GM23248 (cell line): Measurements from ENCODE around the gene AACS. TPM values are rescaled to one million over a fixed set of nuclear protein-coding genes. Genes with fewer than 3 reads are reported as not detected.

Experiments used
- DNase-seq: peaks from one replicate; pipeline ENCODE4 v3.0.0-alpha.2; 2015
- H2AFZ ChIP-seq: fragments of 200-600 bp; sonication (generic); 2 replicates; pipeline ENCODE4 v1.6.1; 2016; ENCODE audit warnings: antibody characterized with exemption
- H3F3A ChIP-seq: fragments of 200-600 bp; sonication (generic); 2 replicates; pipeline ENCODE4 v1.6.1; 2016; ENCODE audit warnings: mild to moderate bottlenecking, antibody characterized with exemption, mixed run types; ENCODE audit not compliant: insufficient read depth
- H3K27ac ChIP-seq: fragments of 200-600 bp; sonication (generic); 2 replicates; pipeline ENCODE4 v1.5.1; 2016; ENCODE audit warnings: mild to moderate bottlenecking
- H3K27me3 ChIP-seq: fragments of 200-600 bp; sonication (generic); replicated peaks from 2 replicates; pipeline ENCODE4 v1.6.1; 2016; ENCODE audit warnings: mild to moderate bottlenecking; ENCODE audit not compliant: insufficient read depth
- H3K36me3 ChIP-seq: fragments of 200-600 bp; sonication (generic); 2 replicates; pipeline ENCODE4 v1.6.1; 2016; ENCODE audit warnings: low read depth, mild to moderate bottlenecking
- H3K4me1 ChIP-seq: fragments of 200-600 bp; sonication (generic); 2 replicates; pipeline ENCODE4 v1.6.1; 2016; ENCODE audit warnings: mild to moderate bottlenecking; ENCODE audit not compliant: insufficient read depth
- H3K4me2 ChIP-seq: fragments of 200-600 bp; sonication (generic); one replicate; pipeline ENCODE4 v1.6.1; 2016; ENCODE audit warnings: mild to moderate bottlenecking; ENCODE audit not compliant: unreplicated experiment
- H3K4me3 ChIP-seq: fragments of 200-600 bp; sonication (generic); 2 replicates; pipeline ENCODE4 v1.5.1; 2016; ENCODE audit warnings: mild to moderate bottlenecking
- H3K79me2 ChIP-seq: fragments of 200-600 bp; sonication (generic); 2 replicates; pipeline ENCODE4 v1.6.1; 2016; ENCODE audit warnings: mild to moderate bottlenecking; ENCODE audit not compliant: insufficient read depth
- H3K9ac ChIP-seq: fragments of 200-600 bp; sonication (generic); 2 replicates; pipeline ENCODE4 v1.6.1; 2016; ENCODE audit warnings: mild to moderate bottlenecking
- H3K9me2 ChIP-seq: fragments of 200-600 bp; sonication (generic); 2 replicates; pipeline ENCODE4 v1.6.1; 2016; ENCODE audit warnings: mixed run types, mild to moderate bottlenecking, moderate library complexity; ENCODE audit not compliant: insufficient read depth
- H3K9me3 ChIP-seq: fragments of 200-600 bp; sonication (generic); one replicate; pipeline ENCODE4 v1.6.1; 2017; ENCODE audit warnings: low read depth
- H4K20me1 ChIP-seq: fragments of 200-600 bp; sonication (generic); 2 replicates; pipeline ENCODE4 v1.6.0; 2016; ENCODE audit not compliant: insufficient read depth
- EZH2 ChIP-seq: fragments of 200-600 bp; sonication (generic); IDR thresholded peaks from 2 replicates; pipeline ENCODE4 v1.6.1; 2018; ENCODE audit warnings: antibody characterized with exemption, mild to moderate bottlenecking; ENCODE audit not compliant: insufficient read depth, poor library complexity, severe bottlenecking
- EZH2phosphoT487 ChIP-seq: fragments of 200-600 bp; sonication (generic); IDR thresholded peaks from 2 replicates; pipeline ENCODE4 v1.6.1; 2018; ENCODE audit warnings: antibody characterized with exemption, moderate library complexity, mild to moderate bottlenecking, low read depth; ENCODE audit not compliant: insufficient read depth
- WGBS, 2 experiments: methylation state at CpG; one replicate each; pipeline ENCODE4 v1.1.6; 2015 to 2017; ENCODE audit warnings: low lambda C conversion rate in 2 of 2, low coverage in 1 of 2; ENCODE audit errors: missing lambda C conversion rate in 2 of 2; 5-methylcytosine and 5-hydroxymethylcytosine counted together
- in situ Hi-C: fragments of 300-500 bp; cut with MboI; formaldehyde crosslinking; loops from 2 replicates; pipeline ENCODE4 v1.15.0; 2020
- polyA plus RNA-seq: library from polyadenylated mRNA; unstranded; fragments of >200 nt; fragmentation: Nextera tagmentation; extraction: Ambion mirVana; gene quantifications from 2 replicates; pipeline ENCODE4 v1.2.1, GENCODE V29; 2016
- total RNA-seq: library from RNA; depleted of rRNA; stranded (reverse); fragments of >200 nt; shearing (Covaris generic); gene quantifications from 2 replicates; pipeline ENCODE4 v1.2.3, GENCODE V29; 2014

The AACS gene
- total and polyA plus RNA-seq, 2 experiments from 2014 or later, result 14.7 to 16.9 TPM

GRCh38 chr12:125089083-125089482 is 23.8 kb downstream of the AACS start:
- Histone ChIP-seq H3K27ac (no peak overlapping the region), H3K9me3 (no peaks in the 10 kb centered on the region), H4K20me1 (no peaks in the 10 kb centered on the region), H2AFZ (no peak overlapping the region), H3F3A (no peaks in the 10 kb centered on the region), H3K9ac (no peak overlapping the region), H3K4me1 (no peaks in the 10 kb centered on the region), H3K79me2 (no peaks in the 10 kb centered on the region), H3K27me3 (no peaks in the 10 kb centered on the region), H3K4me3 (no peak overlapping the region), H3K36me3 (no peaks in the 10 kb centered on the region), H3K4me2 (no peak overlapping the region), H3K9me2 (no peaks in the 10 kb centered on the region)
- no peak for DNase-seq
- no peak for TF ChIP-seq EZH2phosphoT487
- no peak for TF ChIP-seq EZH2
- 94 to 98% methylated on average over 9 of the region's 9 CpGs for WGBS, 2 experiments
- in situ Hi-C loops, result no loop called here

DNA sequence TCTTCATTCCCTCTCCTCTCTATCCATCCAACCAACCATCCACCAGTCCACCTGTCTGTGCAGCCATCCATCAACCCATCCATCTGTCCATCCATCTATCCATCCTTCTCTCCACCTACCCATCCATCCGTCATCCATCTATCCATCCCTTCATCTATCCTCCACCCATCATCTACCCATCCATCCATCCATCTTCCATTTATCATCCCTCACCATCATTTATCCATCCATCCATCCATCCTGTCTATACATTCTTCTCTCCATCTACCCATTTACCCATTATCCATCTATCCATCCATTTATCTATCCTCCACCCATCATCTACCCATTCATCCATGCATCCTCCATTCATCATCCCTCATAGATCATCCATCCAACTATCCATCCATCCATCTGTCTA is 24.4 kb downstream of the AACS start:
- in situ Hi-C loops, result no loop called here
- WGBS, 2 experiments, result 100% methylated on average over 1 of the region's 1 CpG
- H3K79me2 ChIP-seq, result no peaks in the 10 kb centered on the region

DNA sequence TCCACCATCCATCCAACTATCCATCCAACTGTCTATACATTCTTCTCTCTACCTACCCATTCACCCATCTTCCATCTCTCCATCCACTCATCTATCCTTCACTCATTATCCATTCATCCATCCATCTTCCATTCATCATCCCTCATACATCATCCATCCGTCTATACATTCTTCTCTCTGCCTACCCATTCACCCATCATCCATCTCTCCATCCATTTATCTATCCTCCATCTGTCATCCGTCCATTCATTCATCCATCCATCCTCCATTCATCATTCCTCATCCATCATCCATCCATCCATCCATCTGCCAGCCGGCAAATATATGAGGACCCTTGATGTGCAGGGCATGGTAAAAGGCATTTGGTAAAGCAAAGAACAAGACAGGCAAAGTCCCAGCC is 25.2 kb downstream of the AACS start:
- H3K27ac ChIP-seq, result no peak overlapping the region
- TF ChIP-seq EZH2 (no peak), EZH2phosphoT487 (no peak)
- H3F3A ChIP-seq, result no peaks in the 10 kb centered on the region
- no peaks in the 10 kb centered on the region for H3K9me2 ChIP-seq
- H3K4me3 ChIP-seq, result no peak overlapping the region
- H2AFZ ChIP-seq, result no peak overlapping the region
- H3K4me2 ChIP-seq, result no peak overlapping the region
- H3K36me3 ChIP-seq, result no peaks in the 10 kb centered on the region
- no peaks in the 10 kb centered on the region for H3K4me1 ChIP-seq
- no peaks in the 10 kb centered on the region for H3K27me3 ChIP-seq
- DNase-seq, result no peak
- H4K20me1 ChIP-seq, result no peaks in the 10 kb centered on the region
- 98% methylated on average over 3 of the region's 3 CpGs for WGBS, 2 experiments
- no peaks in the 10 kb centered on the region for H3K79me2 ChIP-seq
- H3K9me3 ChIP-seq, result no peaks in the 10 kb centered on the region
- in situ Hi-C loops, result no loop called here
- H3K9ac ChIP-seq, result no peak overlapping the region

More for the DNA sequence above, 24.4 kb downstream of the AACS start:
- Histone ChIP-seq H3K27me3 (no peaks in the 10 kb centered on the region), H2AFZ (no peak overlapping the region), H3K36me3 (no peaks in the 10 kb centered on the region), H3K4me3 (no peak overlapping the region), H3K4me1 (no peaks in the 10 kb centered on the region), H3K9ac (no peak overlapping the region), H3K9me2 (no peaks in the 10 kb centered on the region), H3K27ac (no peak overlapping the region), H3F3A (no peaks in the 10 kb centered on the region), H4K20me1 (no peaks in the 10 kb centered on the region), H3K4me2 (no peak overlapping the region), H3K9me3 (no peaks in the 10 kb centered on the region)
- TF ChIP-seq EZH2phosphoT487, result no peak
- no peak for TF ChIP-seq EZH2
- DNase-seq, result no peak

- in situ Hi-C loops, result no loop called here
- H3K4me1 ChIP-seq, result no peaks in the 10 kb centered on the region
Observed at GRCh38 chr12:125091401-125091800, 26.2 kb downstream of the AACS start.

More at GRCh38 chr12:125091401-125091800, 26.2 kb downstream of the AACS start:
- Histone ChIP-seq H4K20me1 (no peaks in the 10 kb centered on the region), H3K9ac (no peak overlapping the region), H3K4me3 (no peak overlapping the region), H3K27ac (no peak overlapping the region), H3F3A (no peaks in the 10 kb centered on the region), H3K9me3 (no peaks in the 10 kb centered on the region), H2AFZ (no peak overlapping the region), H3K79me2 (no peaks in the 10 kb centered on the region), H3K36me3 (no peaks in the 10 kb centered on the region), H3K27me3 (no peaks in the 10 kb centered on the region), H3K4me2 (no peak overlapping the region), H3K9me2 (no peaks in the 10 kb centered on the region)
- TF ChIP-seq EZH2 (no peak), EZH2phosphoT487 (no peak)
- DNase-seq, result no peak
- WGBS, 2 experiments, result 96 to 99% methylated on average over 18 of the region's 18 CpGs
